Activated effector memory CD4-positive, alpha-beta T cell treated with anti-CD3 and anti-CD28 coated beads, Interleukin-2, amount 50 U/mL, for 16 hours (primary cell): ENCODE measurements around the gene HSPA4L.

ENCODE experiments used
- DNase-seq: peaks from one replicate; pipeline ENCODE4 v3.0.0-alpha.2; 2020

Gene HSPA4L

DNA sequence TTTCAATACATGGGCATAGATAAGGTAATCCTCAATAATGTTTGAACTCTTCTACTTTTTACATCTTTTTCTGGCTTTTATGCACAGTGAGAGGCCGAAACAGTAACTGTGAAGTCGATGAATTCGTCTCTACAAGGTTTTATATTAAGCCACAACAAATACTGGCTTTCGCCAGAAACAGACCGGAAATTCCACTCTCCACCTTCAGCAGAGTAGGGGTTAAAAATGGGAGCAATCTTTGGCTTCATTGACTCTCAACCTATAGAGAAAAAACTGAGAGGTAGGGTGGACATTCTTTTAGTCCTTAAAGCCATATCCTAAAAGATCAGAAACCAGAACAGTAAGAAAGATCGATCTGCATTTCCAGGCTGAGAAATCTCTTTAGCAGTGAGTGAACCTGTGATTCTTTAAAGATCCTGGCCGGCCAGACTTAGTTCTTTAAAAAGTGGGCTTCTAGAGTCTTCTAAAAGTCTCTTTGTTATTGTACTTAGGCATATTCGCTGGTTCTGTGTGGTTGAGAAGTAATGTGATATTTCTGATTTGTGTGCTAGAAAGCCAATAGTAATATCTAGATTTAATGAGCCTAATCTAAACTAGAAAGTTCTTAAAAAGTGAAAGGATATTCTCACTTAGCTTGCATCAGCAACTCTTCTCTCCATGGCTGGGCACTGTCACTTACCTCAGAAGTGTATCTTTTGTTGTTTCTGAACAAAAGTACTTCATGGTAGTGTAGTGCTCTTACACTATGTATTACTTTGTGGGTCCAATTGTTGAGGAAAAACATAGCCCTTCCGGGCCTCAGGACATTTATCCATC, 2.0 kb downstream of the HSPA4L start:
- DNase-seq, result no peak

DNA sequence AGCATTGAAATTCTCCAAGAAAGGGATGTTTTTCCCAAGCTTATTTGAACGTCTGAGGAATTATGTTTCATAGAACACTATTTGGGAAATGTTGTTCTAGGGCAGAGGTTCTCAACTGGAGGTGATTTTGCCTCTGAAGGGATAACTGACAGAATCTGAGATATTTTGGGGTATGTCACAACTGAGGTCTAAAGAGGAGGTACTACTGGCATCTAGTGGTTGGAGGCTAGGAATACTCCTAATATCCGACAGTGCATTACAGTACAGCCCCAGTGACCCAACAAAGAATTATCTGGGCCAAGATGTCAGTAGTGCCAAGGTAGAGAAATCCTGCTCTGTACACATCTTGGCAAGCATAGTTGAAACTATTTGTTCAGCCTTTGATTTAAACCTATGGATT, 6.4 kb downstream of the HSPA4L start:
- no peak for DNase-seq

DNA sequence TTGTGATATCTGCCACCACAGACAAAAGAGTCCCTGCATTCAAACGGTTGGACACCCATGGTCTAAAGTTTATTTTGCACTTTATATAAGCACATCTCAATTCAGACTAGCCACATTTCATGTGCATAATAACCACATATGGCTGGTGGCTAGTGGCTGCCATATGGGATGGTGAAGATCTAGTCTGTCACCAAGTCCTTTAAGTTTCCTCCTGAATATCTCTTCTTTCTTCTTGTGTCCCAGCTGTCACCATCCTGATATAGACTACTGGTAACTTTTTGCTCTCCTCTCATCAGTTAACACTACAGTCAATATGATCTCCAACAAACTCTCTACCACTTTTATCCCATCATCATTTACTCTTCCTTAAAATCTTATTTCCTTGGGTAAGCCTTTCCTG, 9.3 kb downstream of the HSPA4L start:
- DNase-seq, result no peak

DNA sequence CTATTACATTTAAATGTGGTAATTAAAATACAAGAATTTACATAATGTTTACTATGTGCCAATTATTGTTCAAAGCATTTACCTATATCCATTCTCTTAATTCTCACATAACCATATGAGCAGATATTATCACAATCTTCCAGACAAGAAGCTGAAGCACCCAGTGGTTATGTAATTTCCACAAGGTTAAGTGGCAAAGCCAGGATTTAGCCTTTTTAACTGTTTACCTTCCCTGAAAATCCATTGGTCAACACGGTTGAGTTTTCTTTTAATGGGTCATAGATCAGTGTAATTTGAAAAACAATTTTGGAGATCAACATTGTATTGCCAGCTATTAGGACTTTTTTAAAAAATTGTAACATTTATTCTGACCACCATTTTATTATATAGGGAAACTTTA, 11.4 kb downstream of the HSPA4L start:
- no peak for DNase-seq

DNA sequence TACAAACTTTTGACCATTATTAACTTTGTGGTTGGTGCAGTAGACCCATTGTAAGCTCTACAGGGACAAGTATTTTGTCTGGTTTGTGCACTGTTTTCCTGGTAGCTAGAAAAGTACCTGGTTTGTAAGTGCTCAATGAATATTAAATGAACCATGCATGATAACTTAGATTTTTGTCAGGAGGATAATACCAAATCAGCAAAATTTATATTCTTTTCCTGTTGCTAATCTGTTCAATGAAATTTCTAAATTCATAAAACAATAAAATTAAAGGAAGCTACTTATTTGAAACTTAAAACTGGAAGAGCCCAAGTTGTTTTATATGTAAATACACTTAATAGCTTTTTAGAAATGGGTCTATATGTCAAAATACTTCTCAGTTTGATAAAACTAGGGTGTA, 17.6 kb downstream of the HSPA4L start:
- DNase-seq, result no peak

DNA sequence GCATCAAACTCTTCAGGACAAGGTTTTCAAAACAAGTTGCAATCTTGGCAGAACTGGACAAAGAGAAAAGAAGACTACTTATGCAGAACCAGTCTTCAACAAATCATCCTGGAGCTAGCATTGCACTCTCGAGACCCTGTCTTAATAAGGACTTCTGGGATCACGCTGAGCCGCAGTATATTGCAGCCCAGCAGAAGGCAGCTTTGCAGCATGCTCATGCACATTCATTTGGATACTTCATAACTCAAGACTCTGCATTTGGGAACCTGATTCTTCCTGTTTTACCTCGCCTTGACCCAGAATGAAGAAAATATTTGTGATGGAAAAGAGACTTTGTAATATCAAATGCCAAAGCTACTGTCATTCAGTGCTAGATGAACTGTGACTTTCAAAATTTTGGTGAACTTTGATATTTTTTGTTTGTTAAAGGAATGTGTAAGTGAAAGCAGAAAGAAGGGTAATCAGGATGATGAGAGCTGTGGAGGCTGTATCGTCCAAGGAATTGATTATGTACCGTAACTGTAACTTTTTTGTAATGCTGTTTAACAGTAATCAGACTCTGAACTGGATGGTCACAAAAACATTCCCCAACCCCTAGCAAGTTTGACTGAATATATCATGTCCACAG, 27.2 kb downstream of the HSPA4L start:
- DNase-seq, result no peak

DNA sequence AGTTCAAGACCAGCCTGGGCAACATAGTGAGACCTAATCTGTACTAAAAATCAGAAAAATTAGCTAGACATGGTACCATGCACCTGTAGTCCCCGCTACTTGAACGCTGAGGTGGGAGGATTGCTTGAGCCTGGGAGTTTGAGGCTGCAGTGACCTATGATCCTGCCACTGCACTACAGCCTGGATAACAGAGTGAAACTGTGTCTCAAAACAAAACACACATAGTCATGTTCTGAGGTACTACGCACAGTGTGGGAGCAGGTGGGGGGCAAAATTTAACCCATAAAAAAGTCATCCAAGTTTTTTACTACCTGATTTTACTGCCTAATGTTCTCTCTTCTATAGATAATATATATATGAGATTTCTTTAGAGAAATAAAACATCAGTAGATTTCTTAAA, 28.4 kb downstream of the HSPA4L start:
- no peak for DNase-seq

DNA sequence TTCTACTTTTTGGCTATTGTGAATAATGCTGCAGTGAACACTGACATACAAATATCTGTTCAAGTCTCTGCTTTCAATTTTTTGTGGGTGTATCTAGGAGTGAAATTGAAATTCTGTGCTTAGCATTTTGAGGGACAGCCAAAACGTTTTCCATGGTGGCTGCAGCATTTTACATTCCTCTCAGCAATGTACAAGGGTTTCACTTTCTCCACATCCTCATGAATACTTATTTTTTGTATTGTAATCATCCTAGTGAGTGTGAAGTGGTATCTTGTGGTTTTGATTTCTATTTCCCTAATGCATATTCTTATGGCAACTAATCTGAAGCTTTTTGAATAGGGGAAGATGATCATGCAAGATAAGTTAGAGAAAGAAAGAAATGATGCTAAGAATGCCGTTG, 40.3 kb downstream of the HSPA4L start:
- no peak for DNase-seq

DNA sequence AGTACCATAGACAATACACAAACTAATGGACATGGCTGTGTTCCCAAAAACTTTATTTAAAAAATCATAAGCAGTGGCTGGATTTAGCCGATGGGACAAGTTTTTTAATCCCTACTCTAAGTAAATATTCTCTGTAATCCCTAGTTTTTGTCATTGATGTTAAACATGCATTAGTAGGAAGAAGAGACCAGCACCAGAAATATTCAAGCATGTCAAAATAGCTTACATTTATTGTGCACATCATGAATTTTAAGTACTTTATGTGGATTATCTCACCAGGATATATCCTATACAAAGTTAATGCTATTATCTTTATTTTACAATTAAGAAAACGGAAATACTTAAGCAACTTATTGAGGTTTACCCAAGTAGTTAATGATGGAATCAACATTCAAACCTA, 46.0 kb downstream of the HSPA4L start:
- no peak for DNase-seq

DNA sequence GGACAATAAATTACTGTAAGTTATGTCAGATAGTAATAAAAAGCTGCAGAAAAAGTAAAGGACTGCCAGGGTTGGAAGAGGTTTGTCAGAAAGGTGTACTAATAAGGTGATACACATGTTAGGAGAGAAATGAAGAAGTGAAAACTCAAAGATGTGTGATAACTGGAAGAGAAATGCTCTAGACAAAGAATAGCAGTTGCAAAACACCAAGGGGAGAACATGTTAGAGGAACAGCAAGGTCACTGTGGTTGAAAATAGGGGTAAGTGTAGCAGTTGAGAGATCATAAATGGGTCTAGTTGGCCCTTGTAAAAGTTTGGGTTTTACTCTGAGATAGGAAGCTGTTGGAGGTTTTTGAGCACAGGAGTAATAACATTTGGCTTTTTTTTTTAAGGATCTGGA, 46.9 kb downstream of the HSPA4L start:
- no peak for DNase-seq

DNA sequence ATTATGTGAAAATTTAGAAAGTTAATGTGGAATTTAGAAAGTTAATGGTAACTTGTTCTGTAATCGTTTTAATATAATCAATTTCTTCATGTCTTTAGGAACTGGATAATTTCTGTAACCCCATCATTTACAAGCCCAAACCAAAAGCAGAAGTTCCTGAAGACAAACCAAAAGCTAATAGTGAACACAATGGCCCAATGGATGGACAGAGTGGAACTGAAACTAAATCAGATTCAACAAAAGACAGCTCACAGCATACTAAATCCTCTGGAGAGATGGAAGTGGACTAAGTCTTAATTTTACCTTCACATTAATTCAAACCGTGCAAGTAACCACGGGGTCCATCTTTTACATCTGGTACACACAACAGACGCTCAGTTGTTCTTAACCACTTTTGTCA, 50.5 kb downstream of the HSPA4L start:
- no peak for DNase-seq

DNA sequence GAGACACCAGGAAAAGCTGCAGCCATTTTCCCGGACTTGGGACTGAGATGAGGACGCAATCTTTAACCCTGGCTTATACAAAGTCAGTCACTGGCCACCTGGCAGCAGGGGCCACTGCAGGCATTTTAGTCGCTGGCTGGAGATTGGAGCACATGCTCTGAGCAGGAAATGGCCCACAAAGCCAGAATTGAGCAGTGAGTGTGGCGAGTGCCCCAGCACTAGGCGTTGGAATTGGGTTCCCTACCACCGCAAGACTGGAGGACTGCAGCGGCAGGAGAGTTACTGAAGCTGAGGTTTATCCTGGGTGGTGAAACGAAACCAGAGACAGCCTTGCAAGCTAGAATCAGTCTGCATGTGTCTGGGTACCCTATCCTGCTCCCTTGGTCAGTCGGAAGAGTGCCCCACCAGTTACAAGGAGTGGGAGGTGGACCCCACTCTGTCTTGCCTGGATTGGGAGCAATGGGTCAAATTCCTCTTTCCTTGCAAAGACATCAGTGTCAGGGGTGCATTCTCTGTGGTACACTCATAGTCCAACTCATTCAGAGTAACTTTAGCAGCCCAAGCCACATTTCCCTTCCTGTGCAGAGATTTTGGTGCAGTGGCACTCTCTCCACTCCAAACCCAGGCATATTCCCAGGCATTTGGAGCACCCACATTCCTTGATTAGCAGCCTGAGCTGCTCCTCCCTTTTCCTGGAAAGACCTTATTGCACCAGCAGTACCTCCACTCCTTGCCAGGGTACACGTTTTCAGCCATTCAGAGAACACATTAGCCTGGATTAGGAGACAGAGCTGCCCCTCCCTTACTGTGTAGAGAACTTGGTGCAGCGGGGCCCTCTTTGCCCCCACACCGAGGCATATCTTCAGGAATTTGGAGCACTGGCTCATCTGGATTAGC, 61.8 kb downstream of the HSPA4L start:
- no peak for DNase-seq

DNA sequence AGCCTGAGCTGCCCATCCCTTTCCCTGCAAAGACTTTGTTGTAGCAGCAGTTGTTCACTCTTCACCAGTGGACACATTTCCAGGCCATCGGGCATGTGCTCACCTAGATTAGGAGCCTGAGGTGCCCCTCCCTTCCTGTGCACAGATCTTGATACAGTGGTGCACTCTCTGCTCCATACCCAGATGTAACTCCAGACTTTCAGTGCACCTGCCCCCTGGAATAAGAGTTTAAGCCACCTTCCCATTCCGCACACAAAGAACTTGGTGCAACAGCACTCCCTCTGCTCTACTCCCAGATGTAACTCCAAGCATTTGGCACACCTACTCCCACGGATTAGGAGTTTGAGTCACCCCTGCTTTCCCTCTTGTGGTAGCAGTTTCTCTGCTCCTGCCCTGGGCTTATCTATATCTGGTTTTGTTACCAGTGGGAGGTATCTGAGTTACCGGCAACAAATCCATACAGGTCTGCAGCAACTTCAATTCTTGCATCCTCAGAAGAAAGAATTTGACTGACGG, 62.5 kb downstream of the HSPA4L start:
- no peak for DNase-seq

DNA sequence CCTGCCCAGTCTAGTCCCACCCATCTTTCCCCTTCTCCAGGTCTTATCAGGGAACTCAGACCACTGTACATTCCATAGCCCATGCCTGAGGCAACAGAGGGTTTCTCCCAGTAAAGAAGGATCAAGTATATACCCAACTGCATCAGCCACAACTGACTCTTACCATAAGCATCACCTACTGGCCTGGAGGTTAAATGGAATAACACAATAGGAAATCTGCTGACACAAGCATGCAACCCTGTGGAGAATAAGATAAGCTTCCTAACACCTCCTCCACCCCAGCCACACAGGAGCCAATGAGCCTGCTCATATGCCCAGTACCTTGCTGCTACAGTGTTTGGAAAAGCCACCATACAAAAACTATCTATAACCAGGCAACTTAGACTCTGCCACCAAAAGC, 63.9 kb downstream of the HSPA4L start:
- DNase-seq, result no peak

DNA sequence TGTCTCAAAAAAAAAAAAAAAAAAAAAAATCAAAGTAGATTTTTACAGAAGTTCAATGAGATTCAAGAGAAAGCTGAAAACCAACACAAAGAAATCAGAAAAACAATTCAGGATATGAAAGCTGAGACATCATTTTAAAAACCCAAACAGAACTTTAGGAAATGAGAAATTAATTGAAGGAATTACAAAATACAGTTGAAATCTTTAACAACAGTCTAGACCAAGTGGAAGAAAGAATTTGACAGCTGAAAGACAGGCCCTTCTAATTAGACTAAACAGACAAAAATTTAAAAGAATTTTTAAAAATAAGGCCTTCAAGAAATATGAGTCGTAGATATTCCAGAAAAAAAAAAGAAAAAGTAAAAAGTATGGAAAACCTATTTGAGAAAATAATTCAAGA, 64.6 kb downstream of the HSPA4L start:
- no peak for DNase-seq

DNA sequence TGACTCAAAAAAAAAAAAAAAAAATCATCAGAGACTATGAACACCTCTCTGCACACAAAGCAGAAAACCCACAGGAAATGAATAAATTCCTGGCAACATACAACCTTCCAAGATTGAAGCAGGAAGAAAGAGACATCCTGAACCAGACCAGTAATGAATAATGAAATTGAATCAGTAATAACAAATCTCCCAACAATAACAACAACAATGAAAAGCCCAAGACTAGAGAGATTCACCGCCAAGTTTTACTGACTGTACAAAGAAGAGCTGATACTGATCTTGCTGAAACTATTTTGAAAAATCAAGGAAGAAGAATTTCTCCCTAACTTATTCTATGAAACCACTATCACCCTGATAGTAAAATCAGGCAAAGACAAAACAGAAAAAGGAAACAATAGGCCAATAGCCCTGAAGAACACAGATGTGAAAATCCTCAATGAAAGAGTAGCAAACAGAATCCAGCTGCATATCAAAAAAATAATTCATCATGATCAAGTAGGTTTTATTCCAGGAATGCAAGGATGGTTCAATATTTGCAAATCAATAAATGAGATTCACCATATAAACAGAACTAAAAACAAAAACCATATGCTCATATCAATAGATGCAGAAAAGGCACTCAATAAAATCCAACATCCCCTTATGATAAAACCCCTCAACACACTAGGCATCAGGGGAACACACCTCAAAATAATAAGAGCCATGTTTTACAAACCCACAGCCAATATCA, 67.5 kb downstream of the HSPA4L start:
- no peak for DNase-seq

DNA sequence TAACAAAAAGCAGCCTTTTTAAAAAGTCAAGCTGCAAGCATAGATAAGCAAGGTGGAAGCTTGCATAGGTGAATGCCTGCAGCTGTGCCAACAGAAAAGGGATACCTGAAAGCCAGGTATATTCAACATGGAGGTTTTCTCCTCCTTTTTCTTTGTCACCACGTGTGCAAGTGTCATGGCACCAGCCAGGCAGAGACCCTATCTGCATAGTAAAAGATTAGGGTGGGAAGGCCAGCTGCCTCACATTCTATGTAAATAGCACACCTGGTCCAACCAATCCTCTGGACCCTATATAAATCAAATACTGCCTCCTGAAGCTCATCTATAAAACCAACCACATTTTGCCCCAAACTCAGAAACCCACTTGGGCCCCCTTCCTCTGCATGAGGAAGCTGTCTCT, 70.5 kb downstream of the HSPA4L start:
- DNase-seq, result no peak

DNA sequence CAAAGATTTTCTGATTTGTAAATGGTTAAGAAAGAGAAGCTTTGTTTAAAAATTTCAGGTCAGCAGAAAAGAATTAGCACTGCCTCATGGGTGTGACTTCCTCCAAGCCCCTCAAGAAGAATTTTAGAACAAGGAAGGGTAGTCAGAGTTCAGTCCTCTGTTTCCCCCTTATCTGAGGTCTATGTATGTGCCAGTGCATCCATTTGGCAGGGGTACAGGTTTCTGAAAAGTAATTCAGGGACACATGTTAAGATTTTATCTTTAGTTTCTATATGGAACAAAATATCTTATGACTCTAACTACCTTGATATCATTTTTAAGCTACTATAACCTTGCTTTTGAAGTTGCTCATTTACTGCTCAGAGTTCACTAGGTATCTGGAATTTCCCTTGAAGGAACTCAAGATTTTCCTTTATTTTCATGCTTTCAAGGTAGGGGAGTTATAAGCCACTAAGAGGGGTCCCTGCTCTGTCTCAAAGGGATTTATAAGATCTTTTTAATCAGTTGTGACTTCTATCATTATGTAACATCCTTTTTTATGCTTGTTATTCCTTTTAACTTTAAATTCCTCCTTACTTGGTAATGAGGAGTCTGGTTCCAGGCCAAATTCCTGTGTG, 74.2 kb downstream of the HSPA4L start:
- DNase-seq, result no peak

DNA sequence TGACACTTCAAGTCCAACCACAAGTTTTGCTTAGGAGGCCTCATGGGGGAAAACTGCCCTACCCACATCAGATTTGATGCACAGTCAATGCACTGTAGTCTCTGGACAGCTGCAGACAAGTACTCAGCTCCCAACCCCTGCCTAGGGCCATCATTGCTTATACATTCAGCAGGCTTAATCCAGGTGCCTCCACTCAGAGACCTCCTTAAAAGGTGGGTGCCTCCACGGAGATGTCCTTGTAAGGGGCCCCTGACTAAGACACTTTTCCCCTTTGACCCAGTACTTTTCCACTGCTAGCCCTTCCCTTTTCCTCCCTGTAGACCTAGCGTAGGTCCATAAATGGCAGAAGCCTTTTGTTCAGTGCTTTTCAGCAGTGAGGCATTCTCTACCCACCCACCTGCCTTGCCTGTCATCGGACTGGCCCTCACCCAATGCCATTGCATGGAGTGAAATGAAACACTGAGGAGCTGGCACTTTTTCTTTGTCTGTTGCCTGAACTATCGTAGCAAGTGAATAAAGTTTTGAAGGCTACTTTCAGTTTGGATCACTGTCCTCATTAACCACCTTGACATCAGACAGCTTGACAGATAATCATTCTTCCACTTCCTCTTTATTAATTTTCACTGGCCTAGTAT, 74.8 kb downstream of the HSPA4L start:
- DNase-seq, result no peak

DNA sequence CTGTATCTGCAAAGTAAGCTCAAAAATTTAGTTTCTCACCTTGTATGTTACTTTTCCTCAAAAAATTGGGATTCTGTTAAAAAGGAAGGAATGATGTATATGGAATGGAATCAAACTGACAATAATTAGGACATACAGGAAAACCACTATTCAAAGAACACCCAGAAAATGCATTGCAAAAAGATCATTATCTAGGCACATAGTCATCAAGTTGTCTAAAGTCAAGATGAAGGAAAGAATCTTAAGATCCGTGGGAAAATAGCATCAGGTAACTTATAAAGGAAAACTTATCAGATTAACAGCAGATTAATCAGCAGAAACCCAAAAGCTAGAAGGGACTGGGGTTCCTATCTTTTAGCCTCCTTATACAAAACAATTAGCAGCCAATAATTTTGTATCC, 75.5 kb downstream of the HSPA4L start:
- no peak for DNase-seq

DNA sequence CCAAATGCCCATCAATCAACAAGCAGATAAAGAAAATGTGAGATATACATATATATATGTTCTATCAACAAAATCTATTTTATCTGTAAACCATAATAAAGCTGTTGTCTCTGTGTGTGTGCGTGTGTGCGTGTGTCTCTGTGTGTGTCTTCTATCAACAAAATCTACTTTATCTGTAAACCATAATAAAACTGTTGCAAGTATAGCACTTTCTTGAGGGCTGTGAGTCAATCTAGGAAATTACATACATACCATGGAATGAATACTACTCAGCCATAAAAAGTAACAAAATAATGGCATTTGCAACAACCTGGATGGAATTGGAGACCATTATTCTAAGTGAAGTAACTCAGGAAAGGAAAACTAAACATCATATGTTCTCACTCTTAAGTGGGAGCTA, 86.1 kb downstream of the HSPA4L start:
- no peak for DNase-seq

DNA sequence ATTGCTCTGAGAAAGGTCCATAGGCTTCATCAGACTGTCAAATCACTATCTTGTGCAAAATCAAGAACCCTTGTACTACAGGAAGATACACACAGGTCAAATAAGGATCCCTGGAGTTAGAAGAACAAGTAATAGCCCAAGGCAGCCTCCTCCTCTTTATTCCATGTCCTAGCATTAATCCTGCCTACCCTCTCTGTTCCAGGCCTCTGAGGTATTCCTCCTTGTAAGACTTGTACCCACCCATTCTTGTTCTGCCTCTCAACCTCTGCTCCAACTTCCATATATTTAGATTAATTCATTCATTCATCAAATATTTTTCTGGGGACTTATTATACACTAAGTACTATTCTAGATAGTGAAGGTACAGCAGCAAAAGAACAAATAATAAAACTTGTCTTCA, 88.2 kb downstream of the HSPA4L start:
- DNase-seq, result no peak
